GM23338 (cell line): ENCODE results near the gene CENPT. TPM values are rescaled to one million over a fixed set of nuclear protein-coding genes. Genes with fewer than 3 reads are reported as not detected.
A peak's percentile ranks its signal among the peaks of the same experiment; 100 is the strongest.

Experiments used
- ATAC-seq: fragments of 200-7000 bp; cut with Tn5 transposase; 3 replicates; pipeline ENCODE4 v1.9.1; 2020
- DNase-seq: peaks from one replicate; pipeline ENCODE4 v3.0.0-alpha.2; 2015; ENCODE audit warnings: low spot score
- H2AFZ ChIP-seq: fragments of 200-600 bp; sonication (generic); 2 replicates; pipeline ENCODE4 v1.8.0; 2016; ENCODE audit warnings: antibody characterized with exemption, mild to moderate bottlenecking, moderate library complexity
- H3F3A ChIP-seq: fragments of 200-600 bp; sonication (generic); replicated peaks from 2 replicates; pipeline ENCODE4 v1.8.0; 2017; ENCODE audit warnings: antibody characterized with exemption, mixed run types, low read depth
- H3K27ac ChIP-seq: fragments of 200-600 bp; sonication (generic); 2 replicates; pipeline ENCODE4 v1.6.1; 2016; ENCODE audit warnings: low read depth
- H3K27me3 ChIP-seq: fragments of 200-600 bp; sonication (generic); 2 replicates; pipeline ENCODE4 v1.8.0; 2016; ENCODE audit warnings: mild to moderate bottlenecking, mixed run types, moderate library complexity; ENCODE audit not compliant: insufficient read depth
- H3K36me3 ChIP-seq: fragments of 200-600 bp; sonication (generic); 2 replicates; pipeline ENCODE4 v1.8.0; 2016; ENCODE audit warnings: mild to moderate bottlenecking; ENCODE audit not compliant: insufficient read depth
- H3K4me1 ChIP-seq: fragments of 200-600 bp; sonication (generic); 2 replicates; pipeline ENCODE4 v1.8.0; 2016; ENCODE audit warnings: mild to moderate bottlenecking, moderate library complexity; ENCODE audit not compliant: insufficient read depth
- H3K4me2 ChIP-seq: fragments of 200-600 bp; sonication (generic); 2 replicates; pipeline ENCODE4 v1.7.1; 2017; ENCODE audit warnings: mixed run types
- H3K4me3 ChIP-seq: fragments of 200-600 bp; sonication (generic); 2 replicates; pipeline ENCODE4 v1.6.1; 2016; ENCODE audit warnings: mixed run types
- H3K79me2 ChIP-seq: fragments of 200-600 bp; sonication (generic); replicated peaks from 2 replicates; pipeline ENCODE4 v1.8.0; 2017; ENCODE audit warnings: mild to moderate bottlenecking; ENCODE audit not compliant: insufficient read depth
- H3K9me2 ChIP-seq: fragments of 200-600 bp; sonication (generic); 2 replicates; pipeline ENCODE4 v1.8.0; 2017; ENCODE audit not compliant: insufficient read depth
- H4K20me1 ChIP-seq: fragments of 200-600 bp; sonication (generic); replicated peaks from 2 replicates; pipeline ENCODE4 v1.8.0; 2017; ENCODE audit warnings: mild to moderate bottlenecking; ENCODE audit not compliant: insufficient read depth
- H3K27ac Mint-ChIP-seq: 2 replicates; pipeline ENCODE4 v1.8.0; 2020; ENCODE audit warnings: inconsistent platforms, mild to moderate bottlenecking, moderate library complexity, mixed read lengths
- H3K27me3 Mint-ChIP-seq: 3 replicates; pipeline ENCODE4 v1.8.0; 2022; ENCODE audit warnings: low read depth, mild to moderate bottlenecking, moderate library complexity, mixed read lengths, inconsistent platforms; ENCODE audit not compliant: insufficient read depth, poor library complexity
- H3K36me3 Mint-ChIP-seq: 3 replicates; pipeline ENCODE4 v1.8.0; 2021; ENCODE audit warnings: low read depth, mild to moderate bottlenecking, inconsistent platforms, moderate library complexity, mixed read lengths
- H3K4me1 Mint-ChIP-seq: 3 replicates; pipeline ENCODE4 v1.8.0; 2020; ENCODE audit warnings: mild to moderate bottlenecking, inconsistent platforms, mixed read lengths
- H3K4me3 Mint-ChIP-seq: 3 replicates; pipeline ENCODE4 v1.8.0; 2021; ENCODE audit warnings: moderate library complexity, mild to moderate bottlenecking, inconsistent platforms, mixed read lengths
- H3K9me3 Mint-ChIP-seq: 3 replicates; pipeline ENCODE4 v1.8.0; 2020; ENCODE audit warnings: moderate library complexity, mild to moderate bottlenecking, inconsistent platforms, mixed read lengths
- CREB1 ChIP-seq: fragments of 250-450 bp; sonication (Bioruptor Pico); IDR thresholded peaks from 2 replicates; pipeline ENCODE4 v1.5.0; 2020; ENCODE audit warnings: low read depth, mild to moderate bottlenecking, moderate library complexity
- ETS1 ChIP-seq: IDR thresholded peaks from 2 replicates; pipeline ENCODE4 v1.6.1; 2016; ENCODE audit warnings: antibody characterized with exemption
- EZH2 ChIP-seq: fragments of 200-600 bp; sonication (generic); IDR thresholded peaks from one replicate; pipeline ENCODE4 v1.8.0; 2017; ENCODE audit warnings: antibody characterized with exemption, mild to moderate bottlenecking, low read depth; ENCODE audit not compliant: unreplicated experiment
- JUNB ChIP-seq: IDR thresholded peaks from one replicate; pipeline ENCODE4 v1.6.1; 2016; ENCODE audit warnings: antibody characterized with exemption; ENCODE audit not compliant: unreplicated experiment
- NANOG ChIP-seq: IDR thresholded peaks from 2 replicates; pipeline ENCODE4 v1.6.1; 2016; ENCODE audit warnings: antibody characterized with exemption, borderline replicate concordance
- POLR2AphosphoS5 ChIP-seq: IDR thresholded peaks from 2 replicates; pipeline ENCODE4 v1.6.1; 2016; ENCODE audit warnings: antibody characterized with exemption, low read depth
- ZNF114 ChIP-seq: fragments of 250-450 bp; sonication (Bioruptor Pico); IDR thresholded peaks from 2 replicates; pipeline ENCODE4 v1.5.0; 2020; ENCODE audit warnings: mild to moderate bottlenecking, moderate library complexity
- ZNF462 ChIP-seq: fragments of 250-450 bp; sonication (Bioruptor Pico); IDR thresholded peaks from 2 replicates; pipeline ENCODE4 v1.5.0; 2020; ENCODE audit warnings: mild to moderate bottlenecking, moderate library complexity
- polyA plus RNA-seq: library from polyadenylated mRNA; unstranded; fragments of >200 nt; fragmentation: Nextera tagmentation; extraction: Ambion mirVana; gene quantifications from 2 replicates; pipeline ENCODE4 v1.2.1, GENCODE V29; 2016
- total RNA-seq: library from RNA; depleted of rRNA; stranded (reverse); fragments of >200 nt; shearing (Covaris generic); gene quantifications from 2 replicates; pipeline ENCODE4 v1.2.3, GENCODE V29; 2014
- TF ChIP-seq, protein P1 (sequence below): IDR thresholded peaks from one replicate; pipeline ENCODE4 v1.6.1; 2018; ENCODE audit warnings: antibody characterized with exemption; ENCODE audit not compliant: unreplicated experiment

CENPT gene
- total and polyA plus RNA-seq, 2 experiments from 2014 or later: 55.4 to 63.8 TPM

DNA sequence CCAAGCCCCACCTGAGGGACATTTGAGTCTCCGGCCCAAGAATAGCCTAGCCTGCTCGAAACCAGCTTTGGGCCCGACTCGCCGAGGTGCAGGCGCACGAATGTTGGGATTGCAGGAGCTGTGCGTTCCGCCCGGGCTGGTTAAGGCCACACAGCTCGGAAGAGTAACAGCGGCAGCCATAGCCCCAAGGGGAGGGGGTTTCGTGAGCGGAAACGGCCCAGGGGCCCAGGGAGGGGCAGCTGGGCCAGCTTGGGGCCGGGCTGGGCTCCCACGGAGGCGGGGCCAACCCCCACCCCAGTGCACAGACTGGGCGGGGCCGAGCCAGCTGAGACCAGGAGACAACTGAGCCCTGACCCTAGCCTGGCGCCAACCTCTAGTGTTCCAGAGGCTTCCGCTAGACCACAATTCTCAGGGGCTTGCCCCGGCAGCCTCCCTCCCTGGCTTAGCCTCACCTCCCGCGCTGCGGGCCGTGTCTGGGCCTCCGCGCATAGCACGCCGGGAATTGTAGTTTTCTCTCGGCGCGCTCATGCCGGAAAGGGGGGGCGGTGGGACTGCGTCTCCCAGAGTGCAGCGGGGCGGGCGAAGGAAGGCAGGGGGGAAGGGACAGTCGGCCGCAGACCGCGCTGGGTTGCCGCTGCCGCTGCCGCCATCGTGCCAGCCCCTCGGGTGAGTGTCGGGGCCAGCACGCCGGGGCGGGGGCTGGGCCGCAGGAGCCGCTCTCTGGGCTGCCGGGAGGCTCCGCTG, 1.0 kb downstream of the CENPT start, which contains the start of gene NUTF2:
TSS of gene NUTF2 (plus strand) at position 614 of the 744 bp plus-strand sequence. CDS start 18,198 bp downstream, outside the sequence.
- TF ChIP-seq ZNF114 (CRISPR knock-in tag) (no peak), ETS1 (peak; percentile 98), EZH2 (no peak), NANOG (no peak), CREB1 (CRISPR knock-in tag) (peak; percentile 79), JUNB (no peak), ZNF462 (CRISPR knock-in tag) (no peak), POLR2AphosphoS5 (peak; percentile 51)
- TF ChIP-seq, protein P1, sequence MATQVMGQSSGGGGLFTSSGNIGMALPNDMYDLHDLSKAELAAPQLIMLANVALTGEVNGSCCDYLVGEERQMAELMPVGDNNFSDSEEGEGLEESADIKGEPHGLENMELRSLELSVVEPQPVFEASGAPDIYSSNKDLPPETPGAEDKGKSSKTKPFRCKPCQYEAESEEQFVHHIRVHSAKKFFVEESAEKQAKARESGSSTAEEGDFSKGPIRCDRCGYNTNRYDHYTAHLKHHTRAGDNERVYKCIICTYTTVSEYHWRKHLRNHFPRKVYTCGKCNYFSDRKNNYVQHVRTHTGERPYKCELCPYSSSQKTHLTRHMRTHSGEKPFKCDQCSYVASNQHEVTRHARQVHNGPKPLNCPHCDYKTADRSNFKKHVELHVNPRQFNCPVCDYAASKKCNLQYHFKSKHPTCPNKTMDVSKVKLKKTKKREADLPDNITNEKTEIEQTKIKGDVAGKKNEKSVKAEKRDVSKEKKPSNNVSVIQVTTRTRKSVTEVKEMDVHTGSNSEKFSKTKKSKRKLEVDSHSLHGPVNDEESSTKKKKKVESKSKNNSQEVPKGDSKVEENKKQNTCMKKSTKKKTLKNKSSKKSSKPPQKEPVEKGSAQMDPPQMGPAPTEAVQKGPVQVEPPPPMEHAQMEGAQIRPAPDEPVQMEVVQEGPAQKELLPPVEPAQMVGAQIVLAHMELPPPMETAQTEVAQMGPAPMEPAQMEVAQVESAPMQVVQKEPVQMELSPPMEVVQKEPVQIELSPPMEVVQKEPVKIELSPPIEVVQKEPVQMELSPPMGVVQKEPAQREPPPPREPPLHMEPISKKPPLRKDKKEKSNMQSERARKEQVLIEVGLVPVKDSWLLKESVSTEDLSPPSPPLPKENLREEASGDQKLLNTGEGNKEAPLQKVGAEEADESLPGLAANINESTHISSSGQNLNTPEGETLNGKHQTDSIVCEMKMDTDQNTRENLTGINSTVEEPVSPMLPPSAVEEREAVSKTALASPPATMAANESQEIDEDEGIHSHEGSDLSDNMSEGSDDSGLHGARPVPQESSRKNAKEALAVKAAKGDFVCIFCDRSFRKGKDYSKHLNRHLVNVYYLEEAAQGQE: no peak
- Histone ChIP-seq H3K4me1 (peaks cover 37% of the 10 kb centered on the region), H4K20me1 (peaks cover 43% of the 10 kb centered on the region), H3K4me2 (peak within 1 kb of the TSS; percentile 98), H3K79me2 (peaks cover 73% of the 10 kb centered on the region), H3F3A (peaks cover 37% of the 10 kb centered on the region), H3K27ac (peak within 1 kb of the TSS; percentile 97), H3K36me3 (0 out of 2 replicates have a peak, but pooled peaks cover 3% of the 10 kb centered on the region), H3K4me3 (peak within 1 kb of the TSS; percentile 91), H2AFZ (peak within 1 kb of the TSS; percentile 53; the same call in 1 of the 2 replicates), H3K27me3 (no peaks in the 10 kb centered on the region), H3K9me2 (no peaks in the 10 kb centered on the region)
- peak within 1 kb of the TSS; percentile 95 for H3K27ac Mint-ChIP-seq
- H3K4me3 Mint-ChIP-seq: peak within 1 kb of the TSS; percentile 95
- no peaks in the 10 kb centered on the region for H3K9me3 Mint-ChIP-seq
- DNase-seq (peak; percentile 98), ATAC-seq (peak; percentile 71)
- peaks cover 25% of the 10 kb centered on the region for H3K36me3 Mint-ChIP-seq
- peaks cover 14% of the 10 kb centered on the region for H3K27me3 Mint-ChIP-seq
- H3K4me1 Mint-ChIP-seq: peaks cover 38% of the 10 kb centered on the region
